Measurements from ENCODE around the gene ANKRD50. TPM values are rescaled to one million over a fixed set of nuclear protein-coding genes. Genes with fewer than 3 reads are reported as not detected.

ANKRD50 gene
- total RNA-seq, 1 donor from 2014 or later = 26.9 TPM

DNA sequence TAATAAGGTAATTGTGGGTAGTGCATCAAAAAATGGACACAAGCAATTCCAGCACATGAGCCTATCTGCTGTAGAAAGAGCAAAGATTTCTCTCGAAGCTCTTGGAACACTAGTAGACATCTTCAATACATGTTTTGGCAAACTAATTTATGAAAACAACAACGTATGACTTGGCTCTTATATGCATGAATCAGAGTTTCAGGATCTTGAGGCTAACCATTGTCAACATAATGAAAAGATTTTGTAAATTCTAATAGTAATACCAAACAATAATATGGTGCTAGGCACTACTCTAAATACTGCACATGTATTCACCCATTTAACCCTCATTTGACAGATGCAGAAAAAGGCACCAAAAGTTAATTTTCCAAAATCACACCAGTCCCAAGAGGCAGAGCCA, 25.1 kb upstream of the ANKRD50 start:
- Mint-ChIP-seq H3K4me1 (no peaks in the 10 kb centered on the region), H3K4me3 (no peak overlapping the region), H3K27me3 (ENCODE audit: low read depth) (no peaks in the 10 kb centered on the region), H3K27ac (ENCODE audit: unreplicated experiment) (no peak overlapping the region), H3K36me3 (ENCODE audit: low read depth) (no peaks in the 10 kb centered on the region), H3K9me3 (no peaks in the 10 kb centered on the region)
- TF ChIP-seq, protein P1, sequence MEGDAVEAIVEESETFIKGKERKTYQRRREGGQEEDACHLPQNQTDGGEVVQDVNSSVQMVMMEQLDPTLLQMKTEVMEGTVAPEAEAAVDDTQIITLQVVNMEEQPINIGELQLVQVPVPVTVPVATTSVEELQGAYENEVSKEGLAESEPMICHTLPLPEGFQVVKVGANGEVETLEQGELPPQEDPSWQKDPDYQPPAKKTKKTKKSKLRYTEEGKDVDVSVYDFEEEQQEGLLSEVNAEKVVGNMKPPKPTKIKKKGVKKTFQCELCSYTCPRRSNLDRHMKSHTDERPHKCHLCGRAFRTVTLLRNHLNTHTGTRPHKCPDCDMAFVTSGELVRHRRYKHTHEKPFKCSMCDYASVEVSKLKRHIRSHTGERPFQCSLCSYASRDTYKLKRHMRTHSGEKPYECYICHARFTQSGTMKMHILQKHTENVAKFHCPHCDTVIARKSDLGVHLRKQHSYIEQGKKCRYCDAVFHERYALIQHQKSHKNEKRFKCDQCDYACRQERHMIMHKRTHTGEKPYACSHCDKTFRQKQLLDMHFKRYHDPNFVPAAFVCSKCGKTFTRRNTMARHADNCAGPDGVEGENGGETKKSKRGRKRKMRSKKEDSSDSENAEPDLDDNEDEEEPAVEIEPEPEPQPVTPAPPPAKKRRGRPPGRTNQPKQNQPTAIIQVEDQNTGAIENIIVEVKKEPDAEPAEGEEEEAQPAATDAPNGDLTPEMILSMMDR (conservative IDR thresholded peaks at IDR 0.05) = no peak
- no peak for DNase-seq (ENCODE audit: low read depth, low spot score)

DNA sequence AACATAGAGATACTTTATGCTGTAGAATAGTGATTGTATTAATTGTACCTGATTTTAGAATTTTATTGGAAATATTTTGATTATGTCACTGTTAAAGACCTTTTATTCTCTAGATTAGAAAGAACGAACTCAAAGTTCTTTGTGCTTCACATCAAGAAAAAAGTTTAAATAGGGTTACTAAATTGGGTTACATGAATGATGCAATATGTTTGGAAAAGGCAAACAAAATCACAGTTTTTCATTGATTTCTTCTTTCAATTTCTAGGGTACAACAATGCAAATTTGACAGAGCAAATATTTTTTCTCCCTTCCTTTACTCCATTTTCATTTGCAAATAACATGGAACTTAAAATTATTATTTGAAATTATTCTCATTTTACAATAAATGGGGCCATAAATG, 24.0 kb upstream of the ANKRD50 start:
- H3K4me3 Mint-ChIP-seq = no peak overlapping the region
- TF ChIP-seq, protein P1 (conservative IDR thresholded peaks at IDR 0.05) = no peak
- no peaks in the 10 kb centered on the region for H3K36me3 Mint-ChIP-seq (ENCODE audit: low read depth)
- H3K27ac Mint-ChIP-seq (ENCODE audit: unreplicated experiment) = no peak overlapping the region
- no peak for DNase-seq (ENCODE audit: low read depth, low spot score)
- H3K9me3 Mint-ChIP-seq = no peaks in the 10 kb centered on the region
- no peaks in the 10 kb centered on the region for H3K27me3 Mint-ChIP-seq (ENCODE audit: low read depth)
- H3K4me1 Mint-ChIP-seq = no peaks in the 10 kb centered on the region

DNA sequence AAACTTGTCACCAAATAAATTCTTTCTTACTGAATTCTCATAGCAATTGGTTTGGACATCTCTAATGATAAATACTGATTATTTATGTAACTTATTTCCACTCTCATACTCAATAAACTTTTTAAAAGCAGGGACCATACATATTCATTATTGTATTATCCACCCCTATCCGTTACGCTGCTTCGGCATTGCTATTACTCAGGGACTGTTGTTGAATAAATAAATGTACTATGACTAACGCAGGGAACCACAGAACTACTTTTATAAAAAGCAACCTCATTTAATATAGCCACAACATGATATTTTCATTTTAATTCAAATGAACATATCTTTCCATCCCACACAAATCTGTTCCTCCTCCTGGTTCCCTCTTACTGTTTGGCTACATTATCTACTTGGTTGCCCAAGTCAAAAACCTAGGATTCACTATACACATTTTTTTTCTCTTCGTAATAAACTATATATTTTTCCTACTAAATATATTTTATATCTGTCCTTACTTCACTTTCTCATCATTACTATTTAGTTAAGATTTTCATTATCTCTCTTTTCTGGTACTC, 14.9 kb upstream of the ANKRD50 start:
- no peak overlapping the region for H3K27ac Mint-ChIP-seq (ENCODE audit: unreplicated experiment)
- H3K27me3 Mint-ChIP-seq (ENCODE audit: low read depth) = no peaks in the 10 kb centered on the region
- H3K9me3 Mint-ChIP-seq = peaks cover 7% of the 10 kb centered on the region
- TF ChIP-seq, protein P1 (conservative IDR thresholded peaks at IDR 0.05) = no peak
- DNase-seq (ENCODE audit: low read depth, low spot score) = no peak
- no peaks in the 10 kb centered on the region for H3K36me3 Mint-ChIP-seq (ENCODE audit: low read depth)
- H3K4me3 Mint-ChIP-seq = no peak overlapping the region
- H3K4me1 Mint-ChIP-seq = peaks cover 9% of the 10 kb centered on the region

DNA sequence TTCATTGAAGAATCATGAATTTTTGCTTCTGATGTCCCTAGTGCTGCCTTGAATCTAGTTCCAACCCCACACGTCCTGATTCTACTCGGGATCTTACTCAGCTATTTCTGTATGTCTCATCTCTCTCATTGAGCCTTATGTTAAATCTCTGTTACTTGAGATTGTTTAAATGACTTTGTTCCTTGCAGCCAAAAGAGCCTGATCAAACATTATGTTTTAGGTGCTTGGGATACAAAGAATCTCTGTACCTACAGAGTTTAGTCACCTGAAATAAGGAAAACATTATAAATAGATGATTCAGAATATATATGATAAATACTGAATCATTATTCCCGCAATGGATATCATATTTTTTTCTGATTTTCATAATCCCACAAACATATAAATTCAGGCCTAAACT, 13.7 kb upstream of the ANKRD50 start:
- peaks cover 9% of the 10 kb centered on the region for H3K4me1 Mint-ChIP-seq
- no peak for DNase-seq (ENCODE audit: low read depth, low spot score)
- H3K27me3 Mint-ChIP-seq (ENCODE audit: low read depth) = no peaks in the 10 kb centered on the region
- no peak overlapping the region for H3K27ac Mint-ChIP-seq (ENCODE audit: unreplicated experiment)
- H3K4me3 Mint-ChIP-seq = no peak overlapping the region
- H3K36me3 Mint-ChIP-seq (ENCODE audit: low read depth) = no peaks in the 10 kb centered on the region
- TF ChIP-seq, protein P1 (conservative IDR thresholded peaks at IDR 0.05) = no peak
- peaks cover 7% of the 10 kb centered on the region for H3K9me3 Mint-ChIP-seq

DNA sequence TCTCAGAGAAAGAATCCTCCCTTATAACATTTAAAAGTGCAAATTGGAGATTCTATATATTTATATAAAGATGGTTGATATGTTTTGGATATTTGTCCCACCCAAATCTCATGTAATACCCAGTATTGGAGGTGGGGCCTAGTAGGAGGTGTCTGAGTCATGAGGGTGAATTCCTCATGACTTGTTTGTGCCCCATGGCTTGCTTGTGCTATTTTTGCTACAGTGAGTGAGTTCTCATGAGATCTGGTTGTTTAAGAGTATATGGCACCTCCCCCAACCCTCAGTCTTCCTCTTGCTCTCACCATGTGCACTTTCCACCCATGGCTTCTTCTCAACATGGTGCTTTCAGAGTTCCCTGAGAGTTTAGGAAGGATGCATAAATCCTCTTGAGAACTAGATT, 9.5 kb upstream of the ANKRD50 start:
- TF ChIP-seq, protein P1 (conservative IDR thresholded peaks at IDR 0.05) = no peak
- no peaks in the 10 kb centered on the region for H3K36me3 Mint-ChIP-seq (ENCODE audit: low read depth)
- no peaks in the 10 kb centered on the region for H3K4me1 Mint-ChIP-seq
- H3K4me3 Mint-ChIP-seq = no peak overlapping the region
- no peak overlapping the region for H3K27ac Mint-ChIP-seq (ENCODE audit: unreplicated experiment)
- H3K27me3 Mint-ChIP-seq (ENCODE audit: low read depth) = no peaks in the 10 kb centered on the region
- no peak for DNase-seq (ENCODE audit: low read depth, low spot score)
- H3K9me3 Mint-ChIP-seq = peaks cover 4% of the 10 kb centered on the region

Measured in neural crest cell (in vitro differentiated cells).